Measurements from ENCODE around the gene SLC50A1. TPM values are rescaled to one million over a fixed set of nuclear protein-coding genes. Genes with fewer than 3 reads are reported as not detected.

SLC50A1 gene, protein sequence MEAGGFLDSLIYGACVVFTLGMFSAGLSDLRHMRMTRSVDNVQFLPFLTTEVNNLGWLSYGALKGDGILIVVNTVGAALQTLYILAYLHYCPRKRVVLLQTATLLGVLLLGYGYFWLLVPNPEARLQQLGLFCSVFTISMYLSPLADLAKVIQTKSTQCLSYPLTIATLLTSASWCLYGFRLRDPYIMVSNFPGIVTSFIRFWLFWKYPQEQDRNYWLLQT
- 32.7 and 37.7 TPM in 2 replicates for total RNA-seq

- TF ChIP-seq, protein P1, sequence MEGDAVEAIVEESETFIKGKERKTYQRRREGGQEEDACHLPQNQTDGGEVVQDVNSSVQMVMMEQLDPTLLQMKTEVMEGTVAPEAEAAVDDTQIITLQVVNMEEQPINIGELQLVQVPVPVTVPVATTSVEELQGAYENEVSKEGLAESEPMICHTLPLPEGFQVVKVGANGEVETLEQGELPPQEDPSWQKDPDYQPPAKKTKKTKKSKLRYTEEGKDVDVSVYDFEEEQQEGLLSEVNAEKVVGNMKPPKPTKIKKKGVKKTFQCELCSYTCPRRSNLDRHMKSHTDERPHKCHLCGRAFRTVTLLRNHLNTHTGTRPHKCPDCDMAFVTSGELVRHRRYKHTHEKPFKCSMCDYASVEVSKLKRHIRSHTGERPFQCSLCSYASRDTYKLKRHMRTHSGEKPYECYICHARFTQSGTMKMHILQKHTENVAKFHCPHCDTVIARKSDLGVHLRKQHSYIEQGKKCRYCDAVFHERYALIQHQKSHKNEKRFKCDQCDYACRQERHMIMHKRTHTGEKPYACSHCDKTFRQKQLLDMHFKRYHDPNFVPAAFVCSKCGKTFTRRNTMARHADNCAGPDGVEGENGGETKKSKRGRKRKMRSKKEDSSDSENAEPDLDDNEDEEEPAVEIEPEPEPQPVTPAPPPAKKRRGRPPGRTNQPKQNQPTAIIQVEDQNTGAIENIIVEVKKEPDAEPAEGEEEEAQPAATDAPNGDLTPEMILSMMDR (conservative IDR thresholded peaks at IDR 0.05; ENCODE audit: low read depth, low read length) = peak; percentile 10
These were observed at the start of gene SLC50A1 for GRCh38 chr1:155135415-155136028. Gene SLC50A1 (plus strand): TSS chr1:155135852. CDS start chr1:155135912, 60 bp downstream.

DNA sequence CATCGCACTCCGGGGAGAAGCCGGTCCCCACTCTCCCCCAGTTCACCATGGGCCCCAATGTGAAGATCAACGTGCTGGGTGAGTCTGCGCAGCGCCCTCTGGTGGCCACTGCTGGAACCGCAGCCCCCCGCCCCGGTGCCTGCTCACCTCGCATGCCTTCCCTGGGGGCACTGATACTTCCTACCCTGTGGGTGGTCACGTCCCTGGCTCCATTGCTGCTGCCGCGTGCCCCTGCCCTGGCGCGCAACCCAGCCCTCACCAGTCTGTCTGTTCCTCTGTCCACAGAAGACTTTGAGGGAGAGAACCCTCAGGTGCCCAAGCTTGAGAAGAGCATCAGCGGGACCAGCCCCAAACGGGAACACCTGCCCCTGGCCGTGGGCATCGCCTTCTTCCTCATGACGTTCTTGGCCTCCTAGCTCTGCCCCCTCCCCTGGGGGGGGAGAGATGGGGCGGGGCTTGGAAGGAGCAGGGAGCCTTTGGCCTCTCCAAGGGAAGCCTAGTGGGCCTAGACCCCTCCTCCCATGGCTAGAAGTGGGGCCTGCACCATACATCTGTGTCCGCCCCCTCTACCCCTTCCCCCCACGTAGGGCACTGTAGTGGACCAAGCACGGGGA lies 49.4 kb upstream of the SLC50A1 start:
- peak overlapping the region; percentile 82 for H3K4me3 ChIP-seq (ENCODE audit: low read depth, low read length)
- no peak for DNase-seq (ENCODE audit: low read depth)
- TF ChIP-seq, protein P1 (conservative IDR thresholded peaks at IDR 0.05; ENCODE audit: low read depth, low read length) = peak; percentile 82

More at GRCh38 chr1:155135415-155136028, at the start of gene SLC50A1:
- DNase-seq (ENCODE audit: low read depth) = no peak
- H3K4me3 ChIP-seq (ENCODE audit: low read depth, low read length) = peak within 1 kb of the TSS; percentile 87

GRCh38 chr1:155086856-155087535 lies 48.7 kb upstream of the SLC50A1 start:
- H3K4me3 ChIP-seq (ENCODE audit: low read depth, low read length) = no peak overlapping the region
- TF ChIP-seq, protein P1 (conservative IDR thresholded peaks at IDR 0.05; ENCODE audit: low read depth, low read length) = no peak
- no peak for DNase-seq (ENCODE audit: low read depth)

- H3K4me3 ChIP-seq (ENCODE audit: low read depth, low read length) = no peak overlapping the region
- DNase-seq (ENCODE audit: low read depth) = no peak
- TF ChIP-seq, protein P1 (conservative IDR thresholded peaks at IDR 0.05; ENCODE audit: low read depth, low read length) = peak; percentile 90
These were observed 44.3 kb upstream of the SLC50A1 start for GRCh38 chr1:155091071-155092051.

GRCh38 chr1:155092131-155092530 lies 43.5 kb upstream of the SLC50A1 start:
- TF ChIP-seq, protein P1 (conservative IDR thresholded peaks at IDR 0.05; ENCODE audit: low read depth, low read length) = no peak
- no peak for DNase-seq (ENCODE audit: low read depth)
- no peak overlapping the region for H3K4me3 ChIP-seq (ENCODE audit: low read depth, low read length)

GRCh38 chr1:155092641-155093040 lies 43.0 kb upstream of the SLC50A1 start:
- DNase-seq (ENCODE audit: low read depth) = no peak
- TF ChIP-seq, protein P1 (conservative IDR thresholded peaks at IDR 0.05; ENCODE audit: low read depth, low read length) = no peak
- H3K4me3 ChIP-seq (ENCODE audit: low read depth, low read length) = no peak overlapping the region
